Spleen (tissue), 11 donors: Measurements from ENCODE around the gene GALR2. TPM values are rescaled to one million over a fixed set of nuclear protein-coding genes. Genes with fewer than 3 reads are reported as not detected.

Experiments used
- DNase-seq: peaks from one replicate; pipeline ENCODE4 v3.0.0-alpha.2; 2020
- H3K27ac ChIP-seq, 8 donors: fragments of 200-600 bp; sonication (generic) in 7 of 8; 1 replicate in 4 of 8; 2 replicates in 4 of 8; pipeline versions ENCODE4 v1.5.0 to v1.8.0; 2016 to 2021; ENCODE audit warnings: inconsistent platforms in 4 of 8, mild to moderate bottlenecking in 4 of 8, moderate library complexity in 1 of 8
- H3K27me3 ChIP-seq, 7 donors: fragments of 200-600 bp; sonication (generic) in 6 of 7; replicated peaks in 1 of 7; 1 replicate in 4 of 7; 2 replicates in 3 of 7; pipeline versions ENCODE4 v1.5.0 to v1.8.0; 2016 to 2021; ENCODE audit warnings: inconsistent platforms in 3 of 7, mild to moderate bottlenecking in 1 of 7
- H3K36me3 ChIP-seq, 6 donors: fragments of 200-600 bp; sonication (generic) in 5 of 6; 1 replicate in 4 of 6; 2 replicates in 2 of 6; pipeline versions ENCODE4 v1.5.0 to v1.8.0; 2016 to 2021; ENCODE audit warnings: inconsistent platforms in 2 of 6
- H3K4me1 ChIP-seq, 6 donors: fragments of 200-600 bp; sonication (generic) in 5 of 6; 1 replicate in 3 of 6; 2 replicates in 3 of 6; pipeline versions ENCODE4 v1.5.0 to v1.8.0; 2016 to 2021; ENCODE audit warnings: inconsistent platforms in 3 of 6
- H3K4me3 ChIP-seq, 8 donors: fragments of 200-600 bp; sonication (generic) in 7 of 8; 1 replicate in 4 of 8; 2 replicates in 4 of 8; pipeline versions ENCODE4 v1.5.0 to v1.8.0; 2016 to 2021; ENCODE audit warnings: inconsistent platforms in 4 of 8, mild to moderate bottlenecking in 4 of 8, moderate library complexity in 2 of 8
- H3K9me3 ChIP-seq, 8 donors: fragments of 200-600 bp; sonication (generic) in 7 of 8; 1 replicate in 4 of 8; 2 replicates in 4 of 8; pipeline versions ENCODE4 v1.5.0 to v1.8.0; 2016 to 2021; ENCODE audit warnings: inconsistent platforms in 4 of 8
- CTCF ChIP-seq, 11 experiments: fragments of 200-600 bp in 7 of 11; fragments of 450-650 bp in 4 of 11; sonication (generic) in 4 of 11; IDR thresholded peaks in 8 of 11; conservative IDR thresholded peaks in 3 of 11; 1 replicate in 7 of 11; 2 replicates in 4 of 11; pipeline versions ENCODE4 v1.4.0 to v1.8.0; 2016 to 2021; ENCODE audit warnings: antibody characterized with exemption in 11 of 11, inconsistent platforms in 4 of 11, mild to moderate bottlenecking in 1 of 11
- POLR2A ChIP-seq, 3 donors: fragments of 450-650 bp; IDR thresholded peaks; one replicate each; pipeline ENCODE4 v1.5.1; 2017; ENCODE audit warnings: antibody characterized with exemption in 3 of 3, mild to moderate bottlenecking in 1 of 3
- POLR2AphosphoS5 ChIP-seq, 3 donors: sonication (generic); formaldehyde crosslinking; IDR thresholded peaks; one replicate each; pipeline ENCODE4 v1.5.1; 2017; ENCODE audit warnings: antibody characterized with exemption in 3 of 3
- WGBS, 5 donors: extraction: QIAGEN DNeasy Blood & Tissue Kit in 3 of 5; methylation state at CpG; one replicate each; pipeline versions ENCODE4 v1.1.5 to v1.1.7; 2013 to 2018; 5-methylcytosine and 5-hydroxymethylcytosine counted together
- intact Hi-C: fragments of 100-400 bp; cut with DNase I; formaldehyde crosslinking; loops from one replicate; pipeline ENCODE4 v1.15.0; 2023; ENCODE audit warnings: low total_unique reads
- polyA plus RNA-seq, 3 donors: library from polyadenylated mRNA; stranded (reverse); fragments of 200-250 nt; gene quantifications; one replicate each; pipeline ENCODE4 v1.2.1, GENCODE V29; 2013
- total RNA-seq, 7 donors: library from RNA; depleted of rRNA in 3 of 7; stranded (reverse); fragments of >200 nt in 3 of 7; fragmentation: NEBNext Ultra II Directional in 4 of 7; extraction: Animal tissue kit (Norgen Biotek cat#: 25700) in 4 of 7; gene quantifications; one replicate each; pipeline versions ENCODE4 v1.1.0 to v1.2.1, GENCODE V29; 2016 to 2021
- donor health status: healthy with polysubstance abuse.
- donor health status: DM: no; HTN: no; CAD: no; lungs with moderate emphysema.
- donor health status: DM: no; HTN: no; CAD: no.
- donor health status: Bipolar disorder and iron deficiency.
- donor health status: healthy.
- donor health status: DM: no; HTN: no; CAD: no.
- donor health status: DM: yes; HTN: yes; CAD: no.

GALR2 gene
- total and polyA plus RNA-seq, 10 donors: 0.06 to 0.93 (median 0.38) TPM; not detected in 6

- peaks cover 0 to 9% (median 0%) of the 10 kb centered on the region in 6 donors for H3K4me1 ChIP-seq
- TF ChIP-seq CTCF (IDR thresholded peaks at IDR 0.05 in 8 of 11, conservative IDR thresholded peaks at IDR 0.05 in 3 of 11) (no peak), POLR2A (IDR thresholded peaks at IDR 0.05) (no peak), POLR2AphosphoS5 (IDR thresholded peaks at IDR 0.05) (no peak)
- no peaks in the 10 kb centered on the region for H3K27me3 ChIP-seq
- intact Hi-C loops: no loop called here
- no peak overlapping the region for H3K27ac ChIP-seq
- WGBS, 5 donors: 88 to 96% (median 89%) methylated on average over 18 to 25 of the region's 25 CpGs
- peaks cover 3 to 100% (median 95%) of the 10 kb centered on the region in 6 donors for H3K36me3 ChIP-seq
- H3K9me3 ChIP-seq: no peaks in the 10 kb centered on the region
- H3K4me3 ChIP-seq: no peak overlapping the region
- DNase-seq: no peak
These were observed 13.7 kb downstream of the GALR2 start for GRCh38 chr17:76088041-76088867.

GRCh38 chr17:76088868-76089576, 14.4 kb downstream of the GALR2 start:
- H3K4me1 ChIP-seq: peaks cover 0 to 9% (median 0%) of the 10 kb centered on the region in 6 donors
- peak; percentile 66 for DNase-seq
- no peaks in the 10 kb centered on the region for H3K9me3 ChIP-seq
- peaks cover 3 to 100% (median 95%) of the 10 kb centered on the region in 6 donors for H3K36me3 ChIP-seq
- H3K27me3 ChIP-seq: no peaks in the 10 kb centered on the region
- no peak overlapping the region for H3K27ac ChIP-seq
- H3K4me3 ChIP-seq: no peak overlapping the region
- intact Hi-C loops: no loop called here
- TF ChIP-seq POLR2AphosphoS5 (IDR thresholded peaks at IDR 0.05) (no peak), POLR2A (IDR thresholded peaks at IDR 0.05) (no peak), CTCF (IDR thresholded peaks at IDR 0.05 in 8 of 11, conservative IDR thresholded peaks at IDR 0.05 in 3 of 11) (no peak)
- 93 to 96% (median 96%) methylated on average over 24 to 25 of the region's 25 CpGs for WGBS, 5 donors

- Histone ChIP-seq H3K36me3 (peaks cover 3 to 100% (median 95%) of the 10 kb centered on the region in 6 donors), H3K27me3 (no peaks in the 10 kb centered on the region), H3K4me3 (no peak overlapping the region), H3K4me1 (peaks cover 0 to 9% (median 0%) of the 10 kb centered on the region in 6 donors), H3K9me3 (no peaks in the 10 kb centered on the region), H3K27ac (no peak overlapping the region)
- DNase-seq: no peak
- no peak for TF ChIP-seq CTCF (IDR thresholded peaks at IDR 0.05 in 8 of 11, conservative IDR thresholded peaks at IDR 0.05 in 3 of 11)
- no peak for TF ChIP-seq POLR2AphosphoS5 (IDR thresholded peaks at IDR 0.05)
- TF ChIP-seq POLR2A (IDR thresholded peaks at IDR 0.05): no peak
- 93 to 95% (median 95%) methylated on average over 20 to 32 of the region's 32 CpGs for WGBS, 5 donors
- intact Hi-C loops: no loop called here
These were observed 15.3 kb downstream of the GALR2 start for GRCh38 chr17:76089680-76090516.
